Loucy (cell line): ENCODE data around the gene TRIM41.

ENCODE experiments used
- CTCF ChIP-seq: fragments of 200-600 bp; sonication (generic); conservative IDR thresholded peaks from 2 replicates; pipeline ENCODE4 v1.5.1; 2014; ENCODE audit warnings: mild to moderate bottlenecking, antibody characterized with exemption, low read length
- EZH2phosphoT487 ChIP-seq: fragments of 200-600 bp; IDR thresholded peaks from 2 replicates; pipeline ENCODE4 v1.6.1; 2018; ENCODE audit warnings: antibody characterized with exemption, mild to moderate bottlenecking, moderate library complexity, borderline replicate concordance

GRCh38 chr5:181235323-181235688, 12.2 kb downstream of the TRIM41 start:
- TF ChIP-seq CTCF (no peak), EZH2phosphoT487 (no peak)
